HCT116 (cell line): ENCODE data around the gene ZNF699. TPM values are rescaled to one million over a fixed set of nuclear protein-coding genes. Genes with fewer than 3 reads are reported as not detected.

ENCODE experiments used
- ATAC-seq: fragments of 200-7000 bp; cut with Tn5 transposase; 2 replicates; pipeline ENCODE4 v1.9.1; 2020; ENCODE audit warnings: mild to moderate bottlenecking, moderate library complexity
- BruUV-seq: library from RNA; stranded (reverse); fragments of 400-500 nt; replicated peaks from 2 replicates; lab custom pipeline; 2021; lab: Mats Ljungman, UMichigan
- CTCF ChIA-PET: fragments of 300-600 bp; sonication (Branson Sonifier 250); formaldehyde crosslinking; loops from one replicate; lab custom pipeline; 2021; ENCODE audit warnings: antibody characterized with exemption; lab: Charles Lee
- POLR2A ChIA-PET: fragments of 300-600, 350-600 bp; sonication (Branson Sonifier 250); formaldehyde crosslinking; loops from one replicate; lab custom pipeline; 2021; ENCODE audit warnings: antibody characterized with exemption; lab: Charles Lee
- RAD21 ChIA-PET, 2 experiments: fragments of 300-600 bp; sonication (Branson Sonifier 250); formaldehyde crosslinking; loops; one replicate each; lab custom pipeline; 2023; ENCODE audit warnings: low total read pairs in 2 of 2; ENCODE audit not compliant: uncharacterized antibody in 2 of 2, unreplicated experiment in 2 of 2, low non-redundant PET in 1 of 2; lab: Charles Lee
- DNase-seq: peaks from one replicate; pipeline ENCODE4 v3.0.0-alpha.2; 2010; ENCODE audit warnings: low read depth, low spot score
- H2AFZ ChIP-seq: fragments of 200-600 bp; shearing (Covaris generic), sonication (generic); 2 replicates; pipeline ENCODE4 v1.6.1; 2017; ENCODE audit warnings: low read depth, mixed run types, mixed read lengths, antibody characterized with exemption, low read length; ENCODE audit not compliant: poor library complexity, severe bottlenecking
- H3K27ac ChIP-seq: 2 replicates; pipeline ENCODE4 v1.5.1; 2012; ENCODE audit warnings: low read depth, low read length
- H3K27me3 ChIP-seq: fragments of 200-600 bp; sonication (generic); 2 replicates; pipeline ENCODE4 v1.6.1; 2016; ENCODE audit warnings: mixed run types, low read length, mixed read lengths; ENCODE audit not compliant: insufficient read depth
- H3K36me3 ChIP-seq, 2 experiments: fragments of 200-500 bp in 1 of 2; fragments of 200-600 bp in 1 of 2; sonication (Bioruptor generic) in 1 of 2; sonication (generic) in 1 of 2; 2 replicates each; pipeline versions ENCODE4 v1.5.1 to v1.6.1; 2014 to 2016; ENCODE audit warnings: low read length in 2 of 2, inconsistent platforms in 1 of 2, mixed read lengths in 1 of 2, mixed run types in 1 of 2; ENCODE audit not compliant: insufficient read depth in 2 of 2, control insufficient read depth in 1 of 2
- H3K4me1 ChIP-seq, 2 experiments: fragments of 200-600 bp in 1 of 2; sonication (generic) in 1 of 2; 2 replicates each; pipeline versions ENCODE4 v1.5.1 to v1.6.1; 2012 to 2017; ENCODE audit warnings: low read length in 2 of 2, inconsistent platforms in 1 of 2, mild to moderate bottlenecking in 1 of 2, mixed read lengths in 1 of 2, mixed run types in 1 of 2, moderate library complexity in 1 of 2; ENCODE audit not compliant: insufficient read depth in 2 of 2, control insufficient read depth in 1 of 2
- H3K4me2 ChIP-seq: fragments of 200-600 bp; sonication (generic); 2 replicates; pipeline ENCODE4 v1.6.1; 2017; ENCODE audit warnings: mixed run types, low read length, mixed read lengths
- H3K4me3 ChIP-seq, 2 experiments: fragments of 200-600 bp in 1 of 2; sonication (generic) in 1 of 2; replicated peaks in 1 of 2; 2 replicates each; pipeline ENCODE4 v1.5.1; 2011 to 2016; ENCODE audit warnings: low read length in 2 of 2, control low read depth in 1 of 2, low read depth in 1 of 2, mild to moderate bottlenecking in 1 of 2, mixed read lengths in 1 of 2, mixed run types in 1 of 2
- H3K79me2 ChIP-seq: fragments of 200-600 bp; sonication (generic); 2 replicates; pipeline ENCODE4 v1.6.1; 2017; ENCODE audit warnings: mild to moderate bottlenecking, mixed run types, low read length, moderate library complexity, mixed read lengths; ENCODE audit not compliant: insufficient read depth
- H3K9ac ChIP-seq: fragments of 200-600 bp; sonication (generic); 2 replicates; pipeline ENCODE4 v1.6.1; 2016; ENCODE audit warnings: low read length, mixed read lengths
- H3K9me2 ChIP-seq: fragments of 200-600 bp; sonication (generic), shearing (Covaris generic); 2 replicates; pipeline ENCODE4 v1.6.1; 2017; ENCODE audit warnings: mixed run types, mild to moderate bottlenecking, moderate library complexity; ENCODE audit not compliant: insufficient read depth
- H3K9me3 ChIP-seq, 2 experiments: fragments of 200-500 bp in 1 of 2; fragments of 200-600 bp in 1 of 2; sonication (Bioruptor generic) in 1 of 2; sonication (generic) in 1 of 2; 2 replicates each; pipeline ENCODE4 v1.6.1; 2014 to 2017; ENCODE audit warnings: low read length in 2 of 2, mixed read lengths in 2 of 2, inconsistent platforms in 1 of 2, low read depth in 1 of 2, mild to moderate bottlenecking in 1 of 2, mixed run types in 1 of 2, moderate library complexity in 1 of 2; ENCODE audit not compliant: control insufficient read depth in 1 of 2, insufficient read depth in 1 of 2
- H4K20me1 ChIP-seq: fragments of 200-600 bp; sonication (generic), shearing (Covaris generic); 2 replicates; pipeline ENCODE4 v1.6.1; 2017; ENCODE audit warnings: mixed run types, mild to moderate bottlenecking, moderate library complexity; ENCODE audit not compliant: insufficient read depth
- CBX3 ChIP-seq: IDR thresholded peaks from 2 replicates; pipeline ENCODE4 v1.6.1; 2012; ENCODE audit warnings: low read depth
- CEBPB ChIP-seq: IDR thresholded peaks from 2 replicates; pipeline ENCODE4 v1.6.1; 2012; ENCODE audit warnings: low read depth
- EGR1 ChIP-seq: IDR thresholded peaks from 2 replicates; pipeline ENCODE4 v1.6.1; 2012; ENCODE audit warnings: low read depth
- ELF1 ChIP-seq: IDR thresholded peaks from 2 replicates; pipeline ENCODE4 v1.6.1; 2012; ENCODE audit warnings: low read depth, borderline replicate concordance
- EZH2 ChIP-seq: fragments of 200-600 bp; sonication (generic); IDR thresholded peaks from 2 replicates; pipeline ENCODE4 v1.6.1; 2017; ENCODE audit warnings: antibody characterized with exemption, mixed run types
- EZH2phosphoT487 ChIP-seq: fragments of 200-600 bp; IDR thresholded peaks from 2 replicates; pipeline ENCODE4 v1.6.1; 2018; ENCODE audit warnings: antibody characterized with exemption, borderline replicate concordance
- FOSL1 ChIP-seq: IDR thresholded peaks from 2 replicates; pipeline ENCODE4 v1.6.1; 2012; ENCODE audit warnings: low read depth
- JUND ChIP-seq: IDR thresholded peaks from 2 replicates; pipeline ENCODE4 v1.6.1; 2012
- POLR2A ChIP-seq: IDR thresholded peaks from 2 replicates; pipeline ENCODE4 v1.7.0; 2011; ENCODE audit warnings: borderline replicate concordance; ENCODE audit not compliant: insufficient read depth, insufficient read length; ENCODE audit errors: extremely low read depth
- POLR2AphosphoS5 ChIP-seq: IDR thresholded peaks from 2 replicates; pipeline ENCODE4 v1.6.1; 2011; ENCODE audit warnings: mild to moderate bottlenecking, low read depth, low read length, moderate library complexity
- RAD21 ChIP-seq: IDR thresholded peaks from 2 replicates; pipeline ENCODE4 v1.6.1; 2012; ENCODE audit warnings: low read depth, mild to moderate bottlenecking
- REST ChIP-seq: IDR thresholded peaks from 2 replicates; pipeline ENCODE4 v1.6.1; 2012; ENCODE audit warnings: low read depth
- SP1 ChIP-seq: IDR thresholded peaks from 2 replicates; pipeline ENCODE4 v1.6.1; 2012; ENCODE audit warnings: low read depth
- SRF ChIP-seq: IDR thresholded peaks from 2 replicates; pipeline ENCODE4 v1.6.1; 2012; ENCODE audit warnings: low read depth
- YY1 ChIP-seq: IDR thresholded peaks from 2 replicates; pipeline ENCODE4 v1.6.1; 2011; ENCODE audit warnings: low read length, low read depth, moderate library complexity, mild to moderate bottlenecking; ENCODE audit not compliant: insufficient replicate concordance; ENCODE audit errors: extremely low read depth
- ZFX ChIP-seq: fragments of 450-650 bp; IDR thresholded peaks from 2 replicates; pipeline ENCODE4 v1.6.1; 2017
- ZNF274 ChIP-seq: fragments of 200-500 bp; sonication (Bioruptor generic); IDR thresholded peaks from 2 replicates; pipeline ENCODE4 v1.6.1; 2014; ENCODE audit warnings: mild to moderate bottlenecking, low read depth, low read length, inconsistent platforms
- intact Hi-C: fragments of 100-400 bp; cut with micrococcal nuclease; formaldehyde crosslinking; loops from 2 replicates; pipeline ENCODE4 v1.10.0; 2022
- total RNA-seq: library from RNA; stranded (reverse); gene quantifications from one replicate; pipeline ENCODE4 v1.2.1, GENCODE V29; 2021; ENCODE audit not compliant: unreplicated experiment
- TF ChIP-seq, protein P1 (sequence below): IDR thresholded peaks from 2 replicates; pipeline ENCODE4 v1.6.1; 2012
- TF ChIP-seq, protein P2 (sequence below): IDR thresholded peaks from 2 replicates; pipeline ENCODE4 v1.6.1; 2012

Gene ZNF699
- total RNA-seq, 1 experiment from 2014 or later = 7.8 TPM

- TF ChIP-seq REST (no peak), POLR2A (no peak), SP1 (no peak), EGR1 (no peak), ELF1 (no peak), CBX3 (no peak)
- TF ChIP-seq, protein P1, sequence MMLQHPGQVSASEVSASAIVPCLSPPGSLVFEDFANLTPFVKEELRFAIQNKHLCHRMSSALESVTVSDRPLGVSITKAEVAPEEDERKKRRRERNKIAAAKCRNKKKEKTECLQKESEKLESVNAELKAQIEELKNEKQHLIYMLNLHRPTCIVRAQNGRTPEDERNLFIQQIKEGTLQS = no peak
Measured at GRCh38 chr19:9321338-9321737, 11.7 kb upstream of the ZNF699 start (continued).

- BruUV-seq = no TSS peak
- H3K27me3 ChIP-seq = no peaks in the 10 kb centered on the region
- ATAC-seq (no peak), DNase-seq (no peak)
- no peak for TF ChIP-seq SP1
- no peak for TF ChIP-seq ZNF274
- TF ChIP-seq REST = no peak
- TF ChIP-seq EZH2 = no peak
- no peak for TF ChIP-seq EZH2phosphoT487
- no peak for TF ChIP-seq CBX3
- no peak for TF ChIP-seq CEBPB
- TF ChIP-seq JUND = no peak
- no peak for TF ChIP-seq FOSL1
- TF ChIP-seq SRF = no peak
- TF ChIP-seq, protein P1 = no peak
- no peak for TF ChIP-seq RAD21
- no peak for TF ChIP-seq ZFX
- no peak for TF ChIP-seq POLR2AphosphoS5
- no peak for TF ChIP-seq YY1
- TF ChIP-seq POLR2A = no peak
- no peak for TF ChIP-seq ELF1
- TF ChIP-seq, protein P2, sequence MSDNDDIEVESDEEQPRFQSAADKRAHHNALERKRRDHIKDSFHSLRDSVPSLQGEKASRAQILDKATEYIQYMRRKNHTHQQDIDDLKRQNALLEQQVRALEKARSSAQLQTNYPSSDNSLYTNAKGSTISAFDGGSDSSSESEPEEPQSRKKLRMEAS = no peak
- 0 out of 2 replicates have a peak, but pooled peaks cover under 1% of the 10 kb centered on the region for H3K79me2 ChIP-seq
- RAD21 ChIA-PET = no interaction called here
- peaks cover 0 to 5% of the 10 kb centered on the region in 2 experiments; a peak in 2 of 4 replicates for H3K4me1 ChIP-seq
- no peaks in the 10 kb centered on the region for H4K20me1 ChIP-seq
- H3K27ac ChIP-seq = no peak overlapping the region
- no peak overlapping the region for H3K4me3 ChIP-seq
- POLR2A ChIA-PET = no interaction called here
- peaks cover 4 to 6% of the 10 kb centered on the region in 2 experiments; a peak in 2 of 4 replicates for H3K9me3 ChIP-seq
- no peak overlapping the region for H3K9ac ChIP-seq
- no peaks in the 10 kb centered on the region for H3K36me3 ChIP-seq
- no peaks in the 10 kb centered on the region for H3K9me2 ChIP-seq
- no peak overlapping the region for H2AFZ ChIP-seq
- no peak overlapping the region for H3K4me2 ChIP-seq
- CTCF ChIA-PET = interaction anchor here (1.7 kb wide), 1 partner anchor 10 kb away, joined by 3 read pairs; the partner anchor contains the start of gene ZNF559
- intact Hi-C loops = loop anchor here (5.0 kb wide), 2 partner anchors 171 to 484 kb away; partner anchors contain the start of gene ZNF317
Measured at GRCh38 chr19:9313756-9314155, 4.1 kb upstream of the ZNF699 start.
